HAP-1 (cell line): ENCODE measurements around the gene HIVEP3.

Experiments used
- DNase-seq, 2 experiments: peaks; one replicate each; pipeline ENCODE4 v3.0.0-alpha.2; 2016 to 2020; ENCODE audit warnings: low spot score in 2 of 2
- H3K27me3 ChIP-seq: fragments of 250-450 bp; sonication (Bioruptor Pico); 2 replicates; pipeline ENCODE4 v1.5.1; 2020; ENCODE audit warnings: low read depth, mild to moderate bottlenecking, moderate library complexity
- H3K36me3 ChIP-seq: fragments of 250-450 bp; sonication (Bioruptor Pico); replicated peaks from 2 replicates; pipeline ENCODE4 v1.5.1; 2020; ENCODE audit warnings: mild to moderate bottlenecking
- H3K4me1 ChIP-seq: fragments of 250-450 bp; sonication (Bioruptor Pico); 2 replicates; pipeline ENCODE4 v1.5.1; 2020; ENCODE audit warnings: mild to moderate bottlenecking
- H3K4me3 ChIP-seq: fragments of 250-450 bp; sonication (Bioruptor Pico); 2 replicates; pipeline ENCODE4 v1.5.1; 2020; ENCODE audit warnings: mild to moderate bottlenecking, moderate library complexity
- H3K9me3 ChIP-seq: fragments of 250-450 bp; sonication (Bioruptor Pico); 2 replicates; pipeline ENCODE4 v1.5.1; 2020; ENCODE audit warnings: mild to moderate bottlenecking, moderate library complexity
- in situ Hi-C: fragments of 300-500 bp; cut with MboI; formaldehyde crosslinking; loops from 3 replicates; pipeline ENCODE4 v1.14.3; 2020; ENCODE audit warnings: low sequenced_read_pairs, inconsistent platforms, mixed read lengths

The HIVEP3 gene

DNA sequence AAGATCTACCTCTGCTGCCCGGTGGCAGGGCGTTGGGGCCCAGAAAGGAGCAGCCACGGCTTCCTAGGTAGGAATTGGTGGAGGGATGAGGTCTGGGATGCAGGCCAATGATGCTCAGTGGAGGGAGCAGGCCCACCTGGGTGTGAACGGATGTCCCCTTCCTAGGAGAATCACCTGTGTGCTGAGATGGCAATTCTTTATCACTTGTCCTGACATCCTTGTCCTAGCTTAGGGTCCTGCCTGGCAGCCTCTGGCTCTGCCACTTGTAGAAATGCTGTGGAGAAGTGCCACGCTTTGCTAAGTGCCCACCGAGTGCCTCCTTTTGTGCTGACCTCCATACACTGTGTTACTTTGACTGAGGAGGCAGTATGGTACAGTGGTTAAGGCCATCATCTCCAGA is 447.1 kb downstream of the HIVEP3 start:
- in situ Hi-C loops: no loop called here
- no peaks in the 10 kb centered on the region for H3K9me3 ChIP-seq
- no peaks in the 10 kb centered on the region for H3K27me3 ChIP-seq
- no peaks in the 10 kb centered on the region for H3K36me3 ChIP-seq
- H3K4me1 ChIP-seq: no peaks in the 10 kb centered on the region
- DNase-seq: no peak
- H3K4me3 ChIP-seq: no peak overlapping the region

DNA sequence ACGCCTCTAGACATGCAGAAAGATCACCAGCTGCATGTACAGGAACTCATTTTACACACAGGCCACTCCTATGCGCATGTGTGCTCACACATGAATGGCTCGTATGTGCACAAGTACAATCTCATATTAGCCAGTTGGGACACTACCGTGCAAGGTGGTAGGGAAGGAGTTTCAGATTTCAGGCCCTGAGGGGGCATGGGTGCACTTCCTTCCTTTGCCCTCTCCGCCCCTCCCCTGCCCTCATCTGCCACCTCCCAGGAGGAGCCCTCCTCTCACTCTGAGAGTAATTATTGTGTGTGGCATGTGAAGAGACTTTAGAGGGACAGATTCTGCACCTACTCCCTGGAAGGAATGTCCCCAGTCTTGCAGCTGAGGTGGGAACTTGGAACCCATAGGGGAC is 449.0 kb downstream of the HIVEP3 start:
- Histone ChIP-seq H3K4me1 (no peaks in the 10 kb centered on the region), H3K9me3 (no peaks in the 10 kb centered on the region), H3K4me3 (no peak overlapping the region), H3K27me3 (no peaks in the 10 kb centered on the region), H3K36me3 (no peaks in the 10 kb centered on the region)
- DNase-seq: no peak
- in situ Hi-C loops: no loop called here

DNA sequence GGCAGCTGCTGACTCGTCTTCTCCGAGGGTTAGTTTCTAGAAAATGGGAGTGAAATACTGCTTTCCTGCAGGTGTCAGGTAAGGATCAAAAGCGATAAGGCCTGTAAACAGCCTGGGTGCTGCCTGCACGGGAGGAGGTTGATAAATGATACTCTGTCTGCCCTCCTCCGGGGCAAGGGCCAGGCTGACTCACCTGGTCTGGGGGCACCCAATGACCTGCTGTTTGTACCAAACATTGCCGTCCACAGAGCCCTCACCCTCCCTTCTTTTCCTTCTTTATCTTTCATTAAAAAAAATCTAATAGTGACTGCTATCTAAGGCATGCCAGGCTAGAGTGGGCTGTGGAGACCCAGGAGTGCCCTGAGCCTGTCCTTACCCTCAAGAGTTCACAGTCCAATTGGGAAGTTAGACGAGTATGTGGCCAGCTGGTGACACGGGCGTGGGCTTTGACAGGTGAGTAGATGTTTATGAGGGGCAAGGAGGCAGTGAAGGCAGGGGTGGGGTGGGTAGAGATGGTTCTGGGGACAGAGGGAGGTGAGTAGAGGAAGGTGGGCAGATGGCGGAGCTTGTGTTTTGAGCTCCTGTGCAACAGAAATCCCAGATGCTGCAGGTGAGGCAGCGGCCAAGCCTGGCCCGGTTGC is 450.5 kb downstream of the HIVEP3 start:
- in situ Hi-C loops: no loop called here
- Histone ChIP-seq H3K27me3 (no peaks in the 10 kb centered on the region), H3K9me3 (no peaks in the 10 kb centered on the region), H3K4me3 (no peak overlapping the region), H3K4me1 (no peaks in the 10 kb centered on the region), H3K36me3 (no peaks in the 10 kb centered on the region)
- no peak for DNase-seq

DNA sequence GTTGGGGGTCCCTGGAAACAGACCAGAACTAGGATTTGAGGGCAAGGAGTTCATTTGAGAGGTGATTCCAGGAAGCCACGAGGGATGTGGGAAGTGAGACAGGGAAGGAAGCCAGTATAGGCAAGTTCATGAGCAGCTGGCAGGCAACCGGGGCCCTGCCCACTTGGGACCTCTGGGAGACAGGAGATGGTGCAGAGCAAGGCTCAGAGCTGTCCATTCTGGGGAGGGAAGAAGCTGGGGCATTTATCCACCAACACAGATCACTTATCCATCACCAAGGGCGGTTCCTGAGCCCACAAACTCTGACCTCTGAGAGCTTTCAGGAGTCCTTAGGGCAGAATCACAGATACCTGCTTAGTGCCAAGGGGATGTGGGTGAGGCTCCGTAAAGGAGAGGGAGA is 451.0 kb downstream of the HIVEP3 start:
- DNase-seq: no peak
- no peaks in the 10 kb centered on the region for H3K9me3 ChIP-seq
- in situ Hi-C loops: no loop called here
- no peaks in the 10 kb centered on the region for H3K36me3 ChIP-seq
- H3K27me3 ChIP-seq: no peaks in the 10 kb centered on the region
- no peaks in the 10 kb centered on the region for H3K4me1 ChIP-seq
- H3K4me3 ChIP-seq: no peak overlapping the region

DNA sequence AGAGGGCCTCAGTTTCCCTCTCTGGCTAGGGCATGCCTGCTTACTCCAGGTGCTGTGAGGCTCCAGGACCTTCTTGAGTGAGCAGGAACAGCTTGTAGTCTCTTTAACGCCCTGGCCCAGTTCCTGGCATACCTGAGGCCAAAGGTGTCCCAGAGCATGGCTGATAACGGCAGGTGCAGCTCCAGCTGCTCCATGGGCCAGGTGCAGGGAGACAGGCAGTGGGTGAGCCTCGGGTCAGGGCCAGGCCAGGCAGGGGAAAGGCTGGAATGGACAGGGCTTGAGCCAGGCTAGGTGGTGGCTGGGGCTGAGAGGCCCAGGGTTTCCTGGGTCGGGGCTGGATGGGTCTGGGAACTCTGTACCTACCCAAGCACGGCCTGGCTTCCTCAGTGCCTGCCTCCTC is 452.6 kb downstream of the HIVEP3 start:
- Histone ChIP-seq H3K27me3 (no peaks in the 10 kb centered on the region), H3K9me3 (no peaks in the 10 kb centered on the region), H3K36me3 (no peaks in the 10 kb centered on the region), H3K4me3 (no peak overlapping the region), H3K4me1 (peaks cover 7% of the 10 kb centered on the region)
- no peak for DNase-seq
- in situ Hi-C loops: no loop called here

DNA sequence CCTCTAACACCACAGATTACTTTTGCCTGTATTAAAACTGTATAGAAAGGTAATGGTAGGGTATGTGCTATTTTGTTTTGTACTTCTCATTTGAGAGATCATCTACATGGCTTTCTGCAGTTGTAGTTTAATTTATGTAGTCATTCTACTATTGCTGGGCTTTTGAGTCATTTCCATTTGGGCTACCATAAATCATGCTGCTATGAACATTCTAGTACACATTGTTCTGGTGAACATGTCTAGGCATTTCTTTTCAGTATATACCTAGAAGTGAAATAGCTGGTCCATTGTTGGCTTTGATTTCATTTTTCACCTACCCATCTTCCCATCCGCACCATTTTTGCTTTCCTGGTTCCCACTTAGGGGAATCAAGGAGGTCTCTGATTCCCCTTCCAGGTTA is 453.0 kb downstream of the HIVEP3 start:
- Histone ChIP-seq H3K9me3 (no peaks in the 10 kb centered on the region), H3K36me3 (no peaks in the 10 kb centered on the region), H3K4me1 (peaks cover 7% of the 10 kb centered on the region), H3K4me3 (no peak overlapping the region), H3K27me3 (no peaks in the 10 kb centered on the region)
- in situ Hi-C loops: no loop called here
- no peak for DNase-seq

DNA sequence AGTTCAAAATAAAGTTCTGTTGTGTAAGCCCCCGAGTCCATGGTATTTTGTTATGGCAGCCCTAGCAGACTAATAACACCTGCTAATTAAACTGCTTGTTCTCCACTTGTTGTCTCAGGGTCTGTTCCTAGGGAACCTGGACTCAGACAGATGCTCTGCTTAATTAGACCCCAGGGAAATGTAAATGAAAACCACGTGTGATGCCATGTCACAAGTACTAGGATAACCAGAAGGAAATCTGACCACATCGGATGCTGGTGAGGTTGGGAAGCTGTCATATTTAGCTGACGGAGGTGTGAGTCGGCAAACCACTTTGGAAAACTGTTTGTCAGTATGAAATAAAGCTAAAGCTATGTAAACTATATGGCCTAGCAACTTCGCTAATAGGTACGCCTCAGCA is 453.8 kb downstream of the HIVEP3 start:
- Histone ChIP-seq H3K36me3 (no peaks in the 10 kb centered on the region), H3K27me3 (no peaks in the 10 kb centered on the region), H3K4me3 (no peak overlapping the region), H3K9me3 (no peaks in the 10 kb centered on the region), H3K4me1 (peaks cover 7% of the 10 kb centered on the region)
- no peak for DNase-seq
- in situ Hi-C loops: no loop called here

DNA sequence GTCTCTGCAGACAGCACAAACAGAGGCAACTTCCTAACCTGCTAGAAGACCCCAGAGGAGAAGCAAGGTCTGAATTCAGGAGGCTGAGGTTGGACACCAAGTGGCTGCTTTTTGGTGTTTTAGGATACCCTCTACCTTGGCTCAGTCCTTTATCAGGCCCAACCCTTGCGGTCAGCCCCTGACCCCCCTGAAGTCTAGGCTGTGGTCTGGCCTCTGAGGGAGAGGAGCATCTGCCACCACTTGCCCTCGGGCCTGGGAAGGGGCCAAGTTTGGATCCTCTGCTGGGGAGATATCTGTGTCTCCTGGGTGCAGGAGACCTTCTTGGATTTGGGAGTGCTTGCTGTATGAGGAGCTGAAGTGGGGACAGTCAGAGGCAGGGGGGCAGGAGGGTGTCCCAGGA is 455.2 kb downstream of the HIVEP3 start:
- no peaks in the 10 kb centered on the region for H3K9me3 ChIP-seq
- in situ Hi-C loops: no loop called here
- no peaks in the 10 kb centered on the region for H3K27me3 ChIP-seq
- no peak for DNase-seq
- no peaks in the 10 kb centered on the region for H3K36me3 ChIP-seq
- peaks cover 7% of the 10 kb centered on the region for H3K4me1 ChIP-seq
- no peak overlapping the region for H3K4me3 ChIP-seq

DNA sequence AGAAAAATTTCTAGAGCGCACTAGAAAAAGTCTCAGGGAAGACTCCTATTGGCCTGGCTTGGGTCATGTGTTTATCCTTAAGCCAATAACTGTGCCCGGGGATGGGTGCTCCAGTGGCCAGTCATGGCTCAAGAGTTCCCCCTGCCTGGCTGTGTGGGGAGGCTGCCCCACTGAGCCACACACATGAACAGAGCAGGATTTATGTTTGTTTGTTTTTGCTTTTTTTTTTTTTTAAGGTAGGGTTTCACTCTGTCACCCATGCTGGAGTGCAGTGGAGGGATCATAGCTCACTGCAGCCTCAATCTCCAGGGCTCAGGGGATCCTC is 456.1 kb downstream of the HIVEP3 start:
- H3K4me1 ChIP-seq: peaks cover 7% of the 10 kb centered on the region
- no peak for DNase-seq
- no peaks in the 10 kb centered on the region for H3K27me3 ChIP-seq
- H3K36me3 ChIP-seq: no peaks in the 10 kb centered on the region
- no peak overlapping the region for H3K4me3 ChIP-seq
- H3K9me3 ChIP-seq: no peaks in the 10 kb centered on the region
- in situ Hi-C loops: no loop called here

DNA sequence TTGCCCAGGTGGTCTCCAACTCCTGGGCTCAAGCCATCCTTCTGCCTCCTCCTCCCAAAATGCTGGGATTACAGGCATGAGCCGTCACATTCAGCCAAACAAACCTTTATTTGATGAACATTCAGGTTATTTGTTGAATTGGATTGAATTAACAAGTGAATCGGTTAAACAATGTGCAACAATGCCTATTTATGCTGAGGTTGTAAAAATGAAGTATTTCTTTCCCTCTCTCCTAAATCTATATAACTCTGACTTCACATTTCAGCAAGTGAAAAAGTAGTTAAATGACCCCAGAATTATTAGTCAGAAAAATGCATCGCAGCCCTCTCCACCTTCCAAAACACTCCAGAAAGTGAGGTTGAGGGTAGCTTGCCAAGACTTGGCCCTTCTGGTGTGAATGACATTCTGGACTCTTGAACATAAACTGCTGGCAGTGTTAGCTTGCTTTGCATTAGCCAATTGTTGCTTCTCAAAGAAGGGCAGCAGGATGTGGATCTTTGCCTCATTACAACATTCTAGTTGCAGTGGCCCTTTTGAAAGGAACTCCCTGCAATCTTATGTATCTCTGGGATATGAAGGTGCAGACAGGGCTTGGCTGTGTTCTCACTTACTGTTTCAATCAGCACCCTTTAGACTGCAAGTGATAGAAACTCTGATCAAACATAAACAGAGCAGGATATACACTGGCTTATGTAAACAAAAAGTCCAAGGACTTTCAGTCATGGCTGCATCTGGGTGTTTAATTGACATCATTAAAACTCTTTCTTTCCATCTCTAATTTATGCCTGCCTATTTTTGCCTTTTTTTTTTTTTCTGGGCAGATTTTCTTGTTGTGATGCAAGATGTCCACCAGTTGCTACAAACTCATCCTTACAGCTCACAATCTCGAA is 456.7 kb downstream of the HIVEP3 start:
- DNase-seq: peak in 1 of 2 experiments; percentile 13
- Histone ChIP-seq H3K4me1 (peaks cover 7% of the 10 kb centered on the region), H3K27me3 (no peaks in the 10 kb centered on the region), H3K36me3 (no peaks in the 10 kb centered on the region), H3K9me3 (no peaks in the 10 kb centered on the region), H3K4me3 (no peak overlapping the region)
- in situ Hi-C loops: no loop called here

DNA sequence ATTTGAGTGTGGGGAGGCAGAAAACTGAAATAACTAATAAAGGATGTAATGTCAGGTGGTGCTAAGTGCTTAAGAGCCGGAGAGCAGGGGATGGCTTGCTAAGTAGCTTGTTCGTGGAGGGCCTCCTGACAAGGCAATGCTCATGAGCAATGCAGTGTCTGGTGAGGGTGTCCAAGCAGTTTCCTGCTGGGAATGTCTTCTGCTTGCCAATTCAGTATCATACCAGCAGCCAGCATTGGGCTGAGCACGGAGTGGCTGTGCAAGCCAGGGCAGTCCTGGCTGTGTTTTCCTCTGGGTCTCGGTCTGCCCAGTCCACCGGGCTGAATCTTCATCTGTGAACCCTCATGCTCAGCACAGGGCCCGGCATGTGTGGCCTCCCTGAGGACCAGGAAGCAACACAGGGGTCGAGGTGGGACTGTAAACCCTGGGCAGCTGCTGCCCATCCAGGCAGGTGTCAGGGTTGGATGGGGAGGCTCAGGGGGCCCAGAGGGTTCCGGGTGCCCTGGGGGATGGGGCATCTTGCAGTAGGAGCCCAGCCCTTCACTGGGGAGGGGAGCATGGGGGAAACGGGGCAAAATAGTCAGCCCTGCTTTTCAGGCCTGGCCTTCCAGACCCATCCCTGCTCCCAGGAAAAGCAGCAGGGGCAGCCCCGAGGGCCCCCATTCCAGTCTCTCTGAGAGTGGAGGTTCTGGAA is 461.7 kb downstream of the HIVEP3 start:
- H3K4me1 ChIP-seq: peaks cover 4% of the 10 kb centered on the region
- no peak overlapping the region for H3K4me3 ChIP-seq
- no peak for DNase-seq
- in situ Hi-C loops: no loop called here
- H3K27me3 ChIP-seq: no peaks in the 10 kb centered on the region
- H3K9me3 ChIP-seq: no peaks in the 10 kb centered on the region
- no peaks in the 10 kb centered on the region for H3K36me3 ChIP-seq
